GM19468 (cell line): ENCODE data around the gene MGARP.
"Not testable (repeated sequence)": the region's sequence is repeated elsewhere in the genome, so short reads cannot be mapped to it uniquely, and the experiment has no call there.

Source experiments
- ATAC-seq: cut with Tn5 transposase; IDR thresholded peaks from one replicate; pipeline ENCODE4 v1.9.1; 2021; ENCODE audit warnings: mild to moderate bottlenecking, moderate library complexity, moderate number of reproducible peaks; ENCODE audit not compliant: unreplicated experiment; ENCODE audit errors: extremely low read depth

The MGARP gene

DNA sequence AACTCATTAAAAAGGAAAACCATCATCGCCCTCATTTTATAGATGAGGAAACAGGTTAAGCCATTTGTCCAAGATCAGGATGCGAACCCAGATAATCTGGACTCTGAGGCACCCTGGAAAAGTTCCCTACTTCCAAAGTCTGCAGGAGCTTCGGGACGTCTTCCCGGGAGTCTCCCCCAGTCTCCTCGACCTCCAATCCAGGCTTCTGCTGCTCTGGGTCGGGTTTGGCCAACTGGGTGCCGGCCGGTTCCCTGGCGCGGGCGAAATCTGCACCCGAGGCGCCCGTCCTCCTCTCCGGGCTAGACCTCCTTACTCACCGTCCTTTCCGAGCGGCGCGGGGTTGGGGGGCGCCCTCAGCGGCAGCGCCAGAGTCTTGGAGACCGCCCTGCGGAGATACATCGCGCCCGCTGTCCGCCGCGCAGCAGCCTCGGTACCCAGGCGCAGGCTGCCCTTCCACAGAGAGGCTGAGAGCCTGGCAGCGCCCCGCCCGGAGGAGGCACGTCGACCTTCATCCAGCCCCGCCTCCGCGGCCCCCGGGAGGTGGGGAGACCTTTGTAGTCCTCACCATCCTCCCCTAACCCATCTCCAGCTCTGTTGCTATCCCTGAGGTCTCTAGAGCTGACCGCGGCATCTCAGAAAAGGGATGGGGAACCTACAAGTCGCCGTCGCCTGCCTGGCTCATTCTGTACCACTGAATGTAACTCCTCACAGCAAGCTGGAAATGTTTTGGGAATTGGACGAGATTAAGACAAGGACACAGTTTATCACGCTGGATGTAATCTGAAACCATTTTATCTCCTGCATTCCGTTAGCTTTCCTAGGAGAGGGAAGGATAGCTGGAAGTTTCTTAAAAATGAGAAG, at the start of gene MGARP:
TSS of gene MGARP (minus strand) at position 466 of the 861 bp plus-strand sequence. CDS start at position 399, 67 bp downstream.
- no peak for ATAC-seq

DNA sequence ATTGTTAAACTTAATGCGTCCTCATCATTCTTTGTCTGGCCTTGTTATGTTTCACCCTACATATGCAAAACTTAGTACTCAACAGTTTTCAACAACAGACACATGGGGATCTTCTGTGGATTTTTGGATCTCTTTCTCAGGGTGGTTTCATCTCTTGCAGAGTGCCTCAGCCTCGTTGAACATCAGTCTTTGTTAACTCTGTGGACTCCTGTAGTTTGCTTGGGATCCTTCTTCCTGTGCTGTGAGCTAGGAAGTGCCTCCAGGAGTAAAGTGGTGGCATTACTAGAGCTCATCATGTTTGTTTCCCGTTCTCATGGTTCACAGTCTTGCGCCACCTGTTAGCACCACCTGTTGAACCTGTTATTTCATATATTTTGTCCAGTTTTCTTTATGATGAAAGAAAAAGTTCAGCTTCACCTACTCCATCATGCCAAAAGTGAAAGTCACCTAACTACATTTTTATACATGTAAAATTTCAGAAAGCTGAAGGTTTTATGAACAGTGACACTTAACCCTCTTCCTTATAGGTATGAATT, 49.7 kb upstream of the MGARP start:
- no peak for ATAC-seq

DNA sequence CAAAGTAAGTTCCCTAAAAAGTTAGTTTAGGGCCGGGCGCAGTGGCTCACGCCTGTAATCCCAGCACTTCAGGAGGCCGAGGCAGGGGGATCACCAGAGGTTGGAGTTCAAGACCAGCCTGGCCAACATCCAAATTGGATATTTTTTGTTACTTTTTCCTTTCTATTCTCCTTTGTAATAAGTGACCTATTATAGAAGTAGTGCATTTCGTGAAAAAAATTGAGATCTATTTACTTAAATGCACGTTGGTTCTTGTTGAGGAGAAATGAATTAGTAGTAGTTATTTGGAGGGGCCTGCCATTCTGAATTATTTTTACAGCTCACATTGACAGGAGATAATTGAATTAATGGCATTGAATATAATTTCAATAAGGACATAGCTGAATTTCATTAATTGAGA, 44.6 kb upstream of the MGARP start:
- no peak for ATAC-seq

DNA sequence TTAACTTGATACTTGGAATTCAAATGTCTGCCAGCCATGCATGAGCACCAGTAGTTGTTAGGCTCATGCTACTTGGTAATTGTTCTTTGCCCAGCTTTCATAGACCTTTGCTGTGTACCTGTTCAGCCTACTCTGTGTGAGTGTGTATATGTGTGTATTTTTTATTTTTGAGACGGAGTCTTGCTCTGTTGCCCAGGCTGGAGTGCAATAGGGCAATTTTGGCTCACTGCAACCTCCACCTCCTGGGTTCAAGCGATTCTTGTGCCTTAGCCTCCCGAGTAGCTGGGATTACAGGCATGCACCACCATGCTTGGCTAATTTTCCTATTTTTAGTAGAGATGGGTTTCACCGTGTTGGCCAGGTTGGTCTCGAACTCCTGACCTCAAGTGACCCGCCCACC, 42.5 kb upstream of the MGARP start:
- not testable (repeated sequence) for ATAC-seq

DNA sequence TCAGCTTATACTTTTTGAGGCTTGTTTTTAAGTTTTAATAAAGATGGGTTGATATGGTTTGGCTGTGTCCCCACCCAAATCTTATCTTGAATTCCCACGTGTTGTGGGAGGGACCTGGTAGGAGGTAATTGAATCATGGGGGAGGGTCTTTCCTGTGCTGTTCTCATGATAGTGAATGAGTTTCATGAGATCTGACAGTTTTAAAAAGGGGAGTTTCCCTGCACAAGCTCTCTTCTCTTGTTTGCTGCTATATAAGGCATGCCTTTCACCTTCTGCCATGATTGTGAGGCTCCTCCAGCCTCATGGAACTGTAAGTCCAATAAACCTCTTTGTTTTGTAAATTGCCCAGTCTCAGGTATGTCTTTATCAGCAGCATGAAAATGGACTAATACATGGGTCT, 42.0 kb upstream of the MGARP start:
- not testable (repeated sequence) for ATAC-seq

DNA sequence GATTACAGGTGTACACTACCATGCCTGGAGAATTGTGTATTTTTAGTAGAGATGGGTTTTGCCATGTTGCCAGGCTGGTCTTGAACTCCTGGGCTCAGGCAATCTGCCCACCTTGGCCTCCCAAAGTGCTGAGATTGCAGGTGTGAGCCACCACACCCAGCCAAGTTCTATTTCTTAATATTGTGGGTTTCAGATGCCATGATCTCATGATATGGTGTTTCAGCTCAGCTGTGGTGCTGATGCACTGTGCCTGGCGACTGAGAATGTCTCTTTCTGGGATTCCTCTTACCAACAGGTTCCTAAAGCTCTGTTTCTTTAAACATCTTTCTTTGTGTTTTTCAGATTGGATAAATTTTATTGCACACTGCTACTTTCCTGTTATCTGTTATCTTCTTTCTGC, 39.5 kb upstream of the MGARP start:
- no peak for ATAC-seq

DNA sequence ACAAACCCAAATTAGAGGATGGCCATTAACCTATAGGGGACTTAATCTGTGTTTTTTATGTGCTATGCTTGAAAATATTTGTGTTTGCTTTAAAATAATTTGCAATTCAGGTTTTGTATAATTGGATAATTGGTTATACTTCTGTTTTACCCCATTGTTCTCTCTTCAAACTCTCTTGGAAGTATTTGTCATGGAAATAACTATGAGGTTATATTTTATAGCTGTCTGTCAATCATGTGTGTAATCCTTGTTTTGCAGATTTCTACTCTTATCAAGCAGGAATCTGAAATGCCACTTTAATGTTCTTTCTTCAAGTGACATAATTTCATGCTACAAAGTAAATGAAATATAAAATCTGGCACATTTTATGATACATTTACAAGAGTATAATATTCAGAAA, 37.6 kb upstream of the MGARP start:
- no peak for ATAC-seq

DNA sequence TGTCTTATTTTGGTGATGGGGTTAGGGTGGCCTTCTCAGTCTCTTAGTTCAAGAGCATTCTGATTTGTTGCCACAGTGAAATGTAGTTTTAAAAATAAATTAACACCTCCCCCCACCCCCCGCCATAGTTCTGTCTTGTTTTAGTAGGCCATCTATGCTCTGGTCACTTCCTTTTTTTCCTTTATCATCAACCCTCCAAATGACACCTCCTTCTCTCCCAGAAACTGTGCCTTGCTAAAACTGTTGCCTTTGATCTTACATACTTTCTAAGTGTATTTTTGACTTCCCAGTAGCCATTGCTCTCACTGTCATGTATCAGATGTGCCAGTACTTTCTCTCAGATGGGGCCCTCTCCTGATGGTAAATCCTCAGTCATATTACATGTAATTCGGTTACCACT, 36.7 kb upstream of the MGARP start:
- no peak for ATAC-seq

DNA sequence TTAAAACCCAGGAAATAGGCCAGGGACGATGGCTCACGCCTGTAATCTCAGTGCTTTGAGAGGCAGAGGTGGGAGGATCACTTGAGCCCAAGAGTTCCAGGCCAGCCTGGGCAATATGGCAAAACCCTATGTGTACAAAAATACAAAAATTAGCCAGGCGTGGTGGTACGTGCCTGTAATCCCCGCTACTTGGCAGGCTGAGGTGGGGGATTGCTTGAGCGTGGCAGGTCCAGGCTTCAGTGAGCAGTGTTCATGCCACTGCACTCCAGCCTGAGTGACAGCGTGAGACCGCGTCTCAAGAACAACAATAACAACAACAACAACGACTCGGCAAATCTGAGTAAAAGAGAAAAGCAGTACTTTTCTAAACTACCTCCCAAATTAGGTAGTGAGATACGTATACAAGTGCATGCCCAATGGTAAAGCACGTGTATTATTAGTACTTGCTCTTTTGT, 35.2 kb upstream of the MGARP start:
- ATAC-seq: peak; percentile 25

DNA sequence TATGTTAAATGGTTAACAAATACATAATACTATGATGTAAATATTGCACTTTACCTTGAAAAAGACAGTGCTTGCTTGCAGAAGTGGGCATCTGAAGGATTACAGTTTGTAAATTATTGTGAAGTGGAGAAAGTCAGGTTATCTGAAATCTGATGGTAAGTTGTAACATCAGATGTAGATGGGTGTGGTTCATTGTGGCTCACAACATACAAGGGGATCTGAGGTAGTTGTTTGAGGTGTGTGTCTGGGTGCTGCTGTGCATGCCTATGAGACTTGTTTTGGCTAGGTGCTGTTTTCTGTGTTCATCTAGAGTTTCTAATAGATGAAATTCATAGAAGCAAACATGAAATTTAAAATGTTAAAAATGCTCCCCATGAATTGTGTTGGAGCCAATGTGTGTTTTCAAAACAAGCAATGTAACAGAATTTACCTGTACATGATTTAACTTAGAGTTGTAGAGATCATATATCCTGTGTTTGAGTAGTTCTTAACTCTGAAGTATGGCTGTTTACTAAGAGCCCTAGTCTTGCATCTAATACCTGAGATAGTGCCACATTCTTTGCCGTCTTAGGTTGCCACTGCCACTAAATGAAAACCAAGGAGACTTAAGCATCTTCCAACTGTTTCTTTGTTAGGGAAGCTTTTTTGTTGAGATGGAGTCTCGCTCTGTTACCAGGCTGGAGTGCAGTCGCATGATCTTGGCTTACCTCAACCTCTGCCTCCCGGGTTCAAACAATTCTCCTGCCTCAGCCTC, 34.2 kb upstream of the MGARP start:
- no peak for ATAC-seq

DNA sequence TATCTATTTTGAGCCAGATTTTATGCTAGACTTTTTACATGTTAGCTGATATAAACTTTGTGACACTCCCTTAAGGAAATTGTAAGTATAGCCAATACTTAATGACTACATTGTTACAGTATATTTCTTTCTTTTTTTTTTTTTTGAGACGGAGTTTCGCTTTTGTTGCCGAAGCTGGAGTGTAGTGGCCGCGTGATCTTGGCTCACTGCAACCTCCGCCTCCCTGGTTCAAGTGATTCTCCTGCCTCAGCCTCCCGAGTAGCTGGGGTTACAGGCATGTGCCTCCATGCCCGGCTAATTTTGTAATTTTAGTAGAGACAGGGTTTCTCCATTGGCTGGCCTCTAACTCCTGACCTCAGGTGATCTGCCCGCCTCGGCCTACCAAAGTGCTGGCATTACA, 33.4 kb upstream of the MGARP start:
- ATAC-seq: not testable (repeated sequence)

DNA sequence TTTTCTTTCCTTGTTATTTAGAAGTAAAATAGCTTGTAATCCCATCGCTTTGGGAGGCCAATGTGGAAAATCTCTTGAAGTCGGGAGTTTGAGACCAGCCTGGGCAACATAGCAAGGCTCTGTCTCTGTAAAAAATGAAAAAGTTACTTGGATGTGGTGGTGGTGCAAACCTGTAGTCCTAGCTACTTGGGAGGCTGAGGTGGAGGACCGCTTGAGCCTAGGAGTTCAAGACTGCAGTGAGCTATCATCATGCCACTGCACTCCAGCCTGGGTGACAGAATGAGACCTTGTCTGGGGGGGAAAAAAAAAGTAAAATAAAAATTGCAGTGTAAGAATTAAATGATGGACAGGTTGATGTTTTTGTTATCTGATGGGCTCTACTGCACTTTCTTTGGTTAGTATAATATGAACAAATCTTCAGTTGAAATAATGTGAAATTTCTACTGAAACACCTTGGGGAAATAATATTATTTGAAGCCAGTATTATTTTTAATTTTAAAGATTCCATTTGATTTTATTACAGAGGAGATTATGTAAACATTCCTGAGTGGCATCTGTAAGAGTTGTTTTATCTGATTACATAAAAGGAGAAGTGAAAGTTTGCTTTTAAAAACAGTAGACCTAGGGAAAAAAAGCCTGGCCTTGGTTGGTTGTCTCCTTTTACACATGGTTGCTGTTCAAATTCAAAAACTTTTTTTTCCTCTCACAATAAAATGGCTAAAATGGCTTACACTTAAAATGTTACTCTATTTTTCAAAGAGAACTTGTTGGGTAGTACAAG, 32.7 kb upstream of the MGARP start:
- ATAC-seq: no peak

DNA sequence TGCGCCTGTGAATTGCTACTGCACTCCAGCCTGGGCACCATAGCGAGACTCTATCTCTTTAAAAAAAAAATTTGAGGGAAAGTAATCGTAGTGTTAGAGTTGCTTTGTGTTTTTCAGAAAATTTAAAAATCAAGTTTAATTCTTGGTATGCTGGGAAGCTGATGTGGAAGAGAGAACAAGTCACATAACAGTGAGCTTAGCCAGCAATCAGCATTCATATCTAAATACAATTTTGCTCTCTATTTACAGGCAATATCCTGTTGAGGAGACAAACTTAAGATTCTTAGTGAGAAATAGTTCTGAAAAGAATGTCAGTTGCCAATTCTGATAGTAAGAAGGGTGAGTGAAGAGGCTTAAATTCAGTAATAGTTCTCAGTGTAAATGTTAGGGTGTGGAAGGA, 31.9 kb upstream of the MGARP start:
- ATAC-seq: no peak

DNA sequence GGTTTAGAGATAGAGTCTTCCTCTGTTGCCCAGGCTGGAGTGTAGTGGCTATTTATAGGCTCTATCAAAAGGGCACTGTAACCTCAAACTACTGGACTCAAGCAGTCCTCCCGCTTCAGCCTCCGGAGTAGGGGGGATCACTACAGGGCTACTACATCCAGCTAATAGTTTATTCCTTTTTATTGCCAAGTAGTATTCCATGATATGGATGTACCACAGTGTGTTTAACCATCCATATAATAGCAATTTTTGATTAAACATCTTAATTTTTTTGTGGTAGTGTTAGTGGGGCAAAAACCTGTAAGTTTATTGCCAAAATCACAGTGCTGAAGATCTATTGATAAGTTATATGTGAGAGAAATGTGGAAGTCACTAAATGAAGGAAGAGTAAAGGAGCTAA, 24.9 kb upstream of the MGARP start:
- no peak for ATAC-seq

DNA sequence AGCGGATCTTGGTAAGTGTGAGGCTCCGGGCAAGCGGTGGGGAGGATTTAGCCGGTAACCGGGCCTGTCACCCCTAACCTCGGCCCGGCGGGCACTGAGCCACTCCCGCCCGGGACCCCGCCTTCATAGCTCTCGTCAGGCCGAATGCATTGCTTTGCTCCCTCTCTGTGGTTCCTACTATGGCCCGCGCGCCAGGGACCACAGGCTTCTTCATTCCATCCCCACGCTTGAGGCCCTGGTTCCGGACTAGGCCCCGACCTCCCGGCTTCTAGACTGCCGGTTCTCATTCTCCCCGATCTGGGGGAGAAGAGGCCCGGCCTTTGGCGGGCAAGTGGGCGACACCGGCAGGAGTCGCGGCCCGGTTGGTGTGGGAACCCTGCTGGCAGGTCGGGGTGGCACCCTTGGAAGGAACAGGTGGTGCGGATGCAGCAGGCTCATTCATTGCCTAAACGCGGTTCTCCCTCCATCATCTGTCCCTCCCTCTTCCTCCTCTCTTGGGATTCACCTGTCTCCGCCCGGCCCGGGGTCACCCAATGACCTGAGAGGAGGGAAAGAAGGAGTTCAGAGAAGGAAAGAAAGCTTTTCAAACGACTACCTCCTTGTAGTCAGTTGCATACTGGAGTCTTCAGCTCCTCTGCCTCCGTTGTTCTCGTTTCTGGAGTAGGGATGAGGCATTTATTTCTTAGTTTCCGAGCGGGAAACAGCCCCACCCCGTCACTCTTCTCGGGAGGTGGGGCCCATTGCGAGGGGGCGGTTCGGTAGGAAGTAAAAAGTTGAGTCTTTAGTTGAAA, 22.0 kb upstream of the MGARP start, which contains the start of gene NDUFC1:
TSS of gene NDUFC1 (minus strand) at position 657 of the 791 bp plus-strand sequence. CDS start 6,679 bp downstream, outside the sequence.
- ATAC-seq: peak; percentile 15

DNA sequence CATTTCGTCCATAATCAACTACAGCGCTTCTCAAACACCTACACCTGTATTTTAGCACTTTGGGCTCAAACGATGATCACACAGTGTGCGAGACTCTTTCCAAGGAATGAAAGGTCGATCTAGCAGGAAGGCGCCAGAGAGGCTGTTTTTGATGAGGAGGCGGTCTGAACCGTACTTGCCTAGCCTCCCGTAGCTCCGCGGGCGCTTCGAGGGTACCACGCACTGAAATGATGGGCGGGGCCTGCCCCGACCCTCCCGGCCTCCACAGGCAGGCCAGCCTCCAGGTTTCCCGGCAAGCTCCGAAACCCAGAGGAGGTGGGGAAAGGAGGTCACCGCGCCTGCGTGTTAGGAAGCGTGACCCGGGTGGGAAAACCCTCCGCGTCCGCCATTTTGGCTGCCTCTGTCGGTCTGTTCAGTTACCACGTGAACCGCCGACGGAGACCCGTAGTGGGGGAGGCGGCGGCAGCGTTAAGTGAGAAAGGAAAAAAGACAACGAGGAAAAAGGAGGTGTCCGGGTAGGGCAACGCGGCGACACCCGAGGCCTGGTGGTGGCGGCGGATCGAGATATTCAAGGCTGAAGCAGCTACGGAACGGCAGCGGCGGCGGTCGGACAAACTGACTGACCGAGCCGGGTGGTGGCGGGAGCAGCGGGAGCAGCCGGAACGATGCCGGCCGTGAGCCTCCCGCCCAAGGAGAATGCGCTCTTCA, 21.2 kb upstream of the MGARP start, which contains the start of gene NAA15:
TSS of gene NAA15 (plus strand) at position 393 of the 708 bp plus-strand sequence. CDS start at position 666, 273 bp downstream.
- ATAC-seq: peak; percentile 80

DNA sequence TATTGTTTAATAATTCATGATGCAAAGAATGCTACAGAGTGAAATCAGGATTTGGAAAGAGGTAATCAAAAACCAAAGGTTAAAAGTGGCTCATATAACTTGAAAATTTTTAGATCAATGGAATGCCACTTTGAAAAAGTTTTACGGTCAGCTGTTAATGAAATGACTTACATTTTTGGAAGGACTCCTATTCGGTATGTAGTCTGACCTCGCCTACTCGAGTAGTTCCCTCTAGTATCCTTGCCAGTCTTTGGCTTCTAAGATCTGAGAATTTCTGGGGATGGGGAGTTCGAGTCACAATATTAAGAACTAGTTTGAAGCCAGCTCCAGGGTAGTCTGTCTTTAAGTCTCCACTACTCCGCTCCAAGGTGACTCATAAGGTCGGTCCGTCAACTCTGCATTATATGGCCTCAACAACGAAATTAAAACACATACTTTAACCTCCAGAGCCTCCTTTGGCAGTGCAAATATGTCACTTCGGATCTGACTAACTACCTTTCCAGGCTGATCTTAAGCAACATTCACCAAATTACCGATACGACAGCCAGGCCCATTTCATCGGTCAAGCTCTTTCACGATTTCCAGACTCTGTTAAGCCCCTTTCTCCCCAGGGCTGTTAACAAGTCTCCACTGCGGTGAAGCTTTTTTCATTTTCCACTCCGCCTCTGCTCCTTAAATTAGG, 20.5 kb upstream of the MGARP start:
- ATAC-seq: no peak

DNA sequence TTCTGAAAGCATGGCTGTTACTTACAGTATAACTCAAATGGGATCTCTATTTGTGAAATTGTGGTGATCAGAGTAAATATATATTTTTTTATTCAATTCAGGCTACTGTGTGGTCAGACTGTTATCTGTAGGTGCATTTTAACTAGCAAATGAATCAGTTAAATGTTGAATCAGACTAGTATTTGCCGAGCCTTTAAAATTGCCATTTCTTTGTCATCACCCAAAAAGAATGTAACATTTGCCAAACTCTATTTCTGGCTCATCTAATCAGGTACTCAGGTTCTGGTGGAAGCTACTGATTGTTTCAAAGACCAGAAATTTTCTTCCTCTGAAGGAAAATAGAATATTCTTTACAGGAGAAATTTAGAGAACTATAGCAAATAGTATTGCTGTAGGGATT, 19.5 kb upstream of the MGARP start:
- ATAC-seq: no peak
